GM06990 (cell line): ENCODE data around the gene PCBP3.
"Not testable (repeated sequence)": the region's sequence is repeated elsewhere in the genome, so short reads cannot be mapped to it uniquely, and the experiment has no call there.

Source experiments
- DNase-seq: peaks from one replicate; pipeline ENCODE4 v3.0.0-alpha.2; 2011; ENCODE audit not compliant: insufficient read length; ENCODE audit errors: extremely low read depth
- H3K27me3 ChIP-seq: replicated peaks from 2 replicates; pipeline ENCODE4 v1.6.0; 2011; ENCODE audit warnings: low read length; ENCODE audit not compliant: control insufficient read depth, insufficient read depth
- H3K36me3 ChIP-seq: 2 replicates; pipeline ENCODE4 v1.5.1; 2011; ENCODE audit warnings: low read length; ENCODE audit not compliant: control insufficient read depth, insufficient read depth
- H3K4me3 ChIP-seq: replicated peaks from 2 replicates; pipeline ENCODE4 v1.5.1; 2011; ENCODE audit warnings: low read depth, mild to moderate bottlenecking, control low read depth, low read length
- CTCF ChIP-seq: IDR thresholded peaks from 2 replicates; pipeline ENCODE4 v1.5.1; 2011; ENCODE audit warnings: low read length, control low read depth, mild to moderate bottlenecking, inconsistent platforms; ENCODE audit not compliant: insufficient read depth, poor library complexity, severe bottlenecking

Gene PCBP3

GRCh38 chr21:45894906-45895777, 251.6 kb downstream of the PCBP3 start:
- Histone ChIP-seq H3K27me3 (no peaks in the 10 kb centered on the region), H3K36me3 (no peaks in the 10 kb centered on the region), H3K4me3 (no peak overlapping the region)
- DNase-seq = no peak
- no peak for TF ChIP-seq CTCF

- TF ChIP-seq CTCF = no peak
- H3K4me3 ChIP-seq = no peak overlapping the region
- no peaks in the 10 kb centered on the region for H3K36me3 ChIP-seq
- DNase-seq = no peak
- no peaks in the 10 kb centered on the region for H3K27me3 ChIP-seq
Observed at GRCh38 chr21:45895778-45896370, 252.3 kb downstream of the PCBP3 start.

- not testable (repeated sequence) for H3K36me3 ChIP-seq, H3K4me3 ChIP-seq, H3K27me3 ChIP-seq, DNase-seq
Observed at GRCh38 chr21:45896431-45896830, 252.9 kb downstream of the PCBP3 start.

- Histone ChIP-seq H3K27me3 (no peaks in the 10 kb centered on the region), H3K36me3 (no peaks in the 10 kb centered on the region), H3K4me3 (no peak overlapping the region)
- TF ChIP-seq CTCF = no peak
- no peak for DNase-seq
Observed at GRCh38 chr21:45897191-45898027, 253.9 kb downstream of the PCBP3 start.

GRCh38 chr21:45898028-45898350, 254.5 kb downstream of the PCBP3 start:
- DNase-seq = no peak
- Histone ChIP-seq H3K36me3 (no peaks in the 10 kb centered on the region), H3K4me3 (no peak overlapping the region), H3K27me3 (no peaks in the 10 kb centered on the region)
- TF ChIP-seq CTCF = no peak

GRCh38 chr21:45898781-45899180, 255.3 kb downstream of the PCBP3 start:
- no peaks in the 10 kb centered on the region for H3K36me3 ChIP-seq

More at GRCh38 chr21:45898781-45899180, 255.3 kb downstream of the PCBP3 start:
- H3K4me3 ChIP-seq = no peak overlapping the region
- no peak for DNase-seq
- H3K27me3 ChIP-seq = no peaks in the 10 kb centered on the region
- TF ChIP-seq CTCF = no peak
